Fibroblast of lung (primary cell): ENCODE measurements around the gene MRAS. TPM values are rescaled to one million over a fixed set of nuclear protein-coding genes. Genes with fewer than 3 reads are reported as not detected.

Experiments
- DNase-seq, 2 donors: peaks; one replicate each; pipeline versions ENCODE4 v3.0.0 to v3.0.0-alpha.2; 2010; ENCODE audit warnings: low read depth in 2 of 2
- H2AFZ ChIP-seq: 2 replicates; pipeline ENCODE4 v1.5.1; 2012; ENCODE audit warnings: low read length, control low read depth, inconsistent platforms
- H3K27ac ChIP-seq: 2 replicates; pipeline ENCODE4 v1.5.1; 2011; ENCODE audit warnings: low read length, control low read depth; ENCODE audit not compliant: insufficient read depth
- H3K27me3 ChIP-seq: 2 replicates; pipeline ENCODE4 v1.5.1; 2011; ENCODE audit warnings: mild to moderate bottlenecking, low read length; ENCODE audit not compliant: control insufficient read depth, insufficient read depth
- H3K36me3 ChIP-seq: 2 replicates; pipeline ENCODE4 v1.5.1; 2011; ENCODE audit warnings: low read length; ENCODE audit not compliant: control insufficient read depth, insufficient read depth
- H3K4me1 ChIP-seq: 2 replicates; pipeline ENCODE4 v1.5.1; 2011; ENCODE audit warnings: low read length; ENCODE audit not compliant: control insufficient read depth, insufficient read depth; ENCODE audit errors: extremely low read depth
- H3K4me2 ChIP-seq: 2 replicates; pipeline ENCODE4 v1.5.1; 2011; ENCODE audit warnings: low read length, control low read depth; ENCODE audit not compliant: insufficient read depth; ENCODE audit errors: extremely low read depth
- H3K4me3 ChIP-seq, 4 experiments: fragments of 200-600 bp in 1 of 4; sonication (generic) in 1 of 4; replicated peaks in 1 of 4; 2 replicates each; pipeline ENCODE4 v1.5.1; 2011 to 2016; ENCODE audit warnings: low read length in 4 of 4, low read depth in 3 of 4, mild to moderate bottlenecking in 3 of 4, control low read depth in 2 of 4, inconsistent platforms in 1 of 4, mixed read lengths in 1 of 4; ENCODE audit not compliant: insufficient read depth in 1 of 4; ENCODE audit errors: control extremely low read depth in 1 of 4
- H3K79me2 ChIP-seq: 2 replicates; pipeline ENCODE4 v1.5.1; 2012; ENCODE audit warnings: mild to moderate bottlenecking, low read length, inconsistent platforms; ENCODE audit not compliant: control insufficient read depth, insufficient read depth
- H3K9ac ChIP-seq: 2 replicates; pipeline ENCODE4 v1.5.1; 2011; ENCODE audit warnings: mild to moderate bottlenecking, low read length, control low read depth; ENCODE audit not compliant: insufficient read depth
- H3K9me3 ChIP-seq: 2 replicates; pipeline ENCODE4 v1.5.1; 2012; ENCODE audit warnings: low read depth, low read length; ENCODE audit not compliant: control insufficient read depth, insufficient read depth
- H4K20me1 ChIP-seq: 2 replicates; pipeline ENCODE4 v1.5.1; 2011; ENCODE audit warnings: low read length; ENCODE audit not compliant: control insufficient read depth, insufficient read depth; ENCODE audit errors: extremely low read depth
- CTCF ChIP-seq, 2 donors: IDR thresholded peaks in 1 of 2; conservative IDR thresholded peaks in 1 of 2; 1 replicate in 1 of 2; 2 replicates in 1 of 2; pipeline ENCODE4 v1.5.1; 2011 to 2012; ENCODE audit warnings: low read length in 2 of 2, control low read depth in 1 of 2, inconsistent platforms in 1 of 2, low read depth in 1 of 2, mild to moderate bottlenecking in 1 of 2
- EZH2 ChIP-seq: IDR thresholded peaks from 2 replicates; pipeline ENCODE4 v1.5.1; 2012; ENCODE audit warnings: low read length, control low read depth, mild to moderate bottlenecking; ENCODE audit errors: missing control alignments
- polyA plus RNA-seq, 2 donors: library from polyadenylated mRNA; depleted of rRNA in 1 of 2; stranded (reverse) in 1 of 2; unstranded in 1 of 2; fragments of >200 nt; gene quantifications; 2 replicates each; pipeline ENCODE4 v1.2.1, GENCODE V29; 2011 to 2012; ENCODE audit warnings: missing spikeins in 1 of 2
- total RNA-seq: library from RNA; depleted of rRNA; stranded (reverse); fragments of >200 nt; gene quantifications from 2 replicates; pipeline ENCODE4 v1.2.1, GENCODE V29; 2014

Gene MRAS
- total and polyA plus RNA-seq, 2 donors (not counting 1 experiment from before 2014, with no cell fraction given) = 35.3 to 73.0 TPM

DNA sequence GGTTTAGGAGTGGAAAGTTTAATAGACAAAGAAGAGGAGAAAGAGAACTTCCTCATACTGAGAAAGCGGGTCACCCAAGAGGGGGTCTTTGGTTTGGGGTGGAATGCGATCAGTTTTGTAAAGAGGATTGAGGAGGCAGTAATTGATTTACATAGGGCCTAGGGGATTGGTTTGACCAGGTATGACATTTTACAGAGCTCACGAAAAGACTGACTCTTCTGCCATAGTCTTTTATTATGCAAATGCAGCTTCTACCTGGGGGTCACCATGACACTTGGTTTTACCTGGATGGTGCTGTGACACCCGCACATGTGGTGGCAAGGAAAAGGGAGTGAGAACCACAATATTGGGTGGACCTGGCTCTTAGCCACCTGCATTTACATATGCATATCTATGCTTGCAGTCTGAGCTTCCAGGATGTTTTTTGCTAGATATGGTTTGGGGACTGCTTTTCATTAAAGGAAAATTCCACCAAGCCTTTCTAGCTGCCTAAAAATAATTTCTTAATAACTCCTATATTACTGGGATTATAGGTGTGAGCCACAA lies 11.9 kb upstream of the MRAS start:
- H3K4me3 ChIP-seq = no peak overlapping the region
- H4K20me1 ChIP-seq = no peaks in the 10 kb centered on the region
- no peak overlapping the region for H3K27ac ChIP-seq
- H3K27me3 ChIP-seq = peaks cover 6% of the 10 kb centered on the region
- no peak overlapping the region for H3K4me2 ChIP-seq
- no peaks in the 10 kb centered on the region for H3K4me1 ChIP-seq
- H2AFZ ChIP-seq = no peak overlapping the region
- no peak for DNase-seq
- H3K9me3 ChIP-seq = no peaks in the 10 kb centered on the region
- no peaks in the 10 kb centered on the region for H3K36me3 ChIP-seq
- TF ChIP-seq CTCF (conservative IDR thresholded peaks at IDR 0.05 in 1 of 2, IDR thresholded peaks at IDR 0.05 in 1 of 2; ENCODE audit: low read depth in 1 of 2, low read length in 2 of 2) (no peak), EZH2 (no peak)
- no peaks in the 10 kb centered on the region for H3K79me2 ChIP-seq
- H3K9ac ChIP-seq = no peak overlapping the region

DNA sequence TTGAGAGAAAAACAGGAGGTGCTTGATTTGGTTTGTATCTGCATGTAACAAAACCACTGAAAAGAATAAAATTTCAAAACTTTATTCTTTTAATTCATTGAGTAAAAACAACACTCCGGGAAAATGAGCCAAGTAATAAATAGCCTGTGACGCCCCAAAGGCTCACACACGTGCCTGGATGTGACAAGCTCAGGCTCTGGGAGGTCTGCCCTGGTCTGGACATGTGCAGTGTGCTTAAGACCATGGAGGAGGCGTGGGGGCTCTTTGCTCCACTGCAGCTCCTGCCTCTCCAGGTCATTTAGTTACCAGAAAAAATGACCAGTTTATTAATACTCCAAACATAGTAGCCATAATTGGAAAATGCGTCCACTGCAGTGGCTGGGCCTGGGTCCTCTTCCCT lies 10.1 kb upstream of the MRAS start:
- H2AFZ ChIP-seq = no peak overlapping the region
- H3K27ac ChIP-seq = no peak overlapping the region

DNA sequence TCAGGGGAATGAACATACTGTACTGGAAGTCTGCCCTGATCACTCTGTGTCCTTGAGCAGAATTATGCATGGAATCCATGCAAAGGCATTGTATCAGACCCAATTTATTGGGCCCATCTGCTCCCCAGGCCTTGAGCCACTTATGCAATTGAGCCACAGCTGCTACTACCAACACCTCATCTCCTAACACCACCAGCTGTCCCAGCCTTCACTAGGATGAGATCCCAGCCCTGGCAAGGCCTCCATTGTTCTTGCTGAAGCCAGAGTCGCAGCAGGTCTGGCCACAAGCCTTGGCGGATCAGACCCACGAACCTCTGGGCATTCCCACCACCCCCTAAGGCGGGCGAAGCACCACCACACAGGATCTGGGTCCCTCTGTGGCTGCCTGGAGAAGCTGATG lies 9.6 kb upstream of the MRAS start:
- DNase-seq = no peak
- no peaks in the 10 kb centered on the region for H3K9me3 ChIP-seq
- no peaks in the 10 kb centered on the region for H3K4me1 ChIP-seq
- H3K4me3 ChIP-seq = no peak overlapping the region
- peaks cover 6% of the 10 kb centered on the region for H3K27me3 ChIP-seq
- no peaks in the 10 kb centered on the region for H3K36me3 ChIP-seq
- H3K4me2 ChIP-seq = no peak overlapping the region
- H3K9ac ChIP-seq = no peak overlapping the region
- H2AFZ ChIP-seq = no peak overlapping the region
- no peaks in the 10 kb centered on the region for H4K20me1 ChIP-seq
- TF ChIP-seq CTCF (conservative IDR thresholded peaks at IDR 0.05 in 1 of 2, IDR thresholded peaks at IDR 0.05 in 1 of 2; ENCODE audit: low read depth in 1 of 2, low read length in 2 of 2) (no peak), EZH2 (no peak)
- H3K79me2 ChIP-seq = no peaks in the 10 kb centered on the region
- H3K27ac ChIP-seq = no peak overlapping the region

More for the DNA sequence above, 10.1 kb upstream of the MRAS start:
- no peaks in the 10 kb centered on the region for H4K20me1 ChIP-seq
- H3K4me2 ChIP-seq = no peak overlapping the region
- no peak overlapping the region for H3K9ac ChIP-seq
- H3K4me1 ChIP-seq = no peaks in the 10 kb centered on the region
- no peak overlapping the region for H3K4me3 ChIP-seq
- no peaks in the 10 kb centered on the region for H3K9me3 ChIP-seq
- no peak for DNase-seq
- TF ChIP-seq EZH2 = no peak
- TF ChIP-seq CTCF (conservative IDR thresholded peaks at IDR 0.05 in 1 of 2, IDR thresholded peaks at IDR 0.05 in 1 of 2; ENCODE audit: low read depth in 1 of 2, low read length in 2 of 2) = no peak
- H3K79me2 ChIP-seq = no peaks in the 10 kb centered on the region
- no peaks in the 10 kb centered on the region for H3K36me3 ChIP-seq
- H3K27me3 ChIP-seq = peaks cover 6% of the 10 kb centered on the region
